OCI-LY1 (cell line): ENCODE data around the gene SH3RF1.

ENCODE experiments used
- H2AFZ ChIP-seq: fragments of 200-600 bp; sonication (generic), shearing (Covaris generic); 2 replicates; pipeline ENCODE4 v1.6.0; 2014; ENCODE audit warnings: antibody characterized with exemption, mild to moderate bottlenecking, low read length
- H3F3A ChIP-seq: fragments of 200-600 bp; sonication (generic), shearing (Covaris generic); 2 replicates; pipeline ENCODE4 v1.6.0; 2014; ENCODE audit warnings: mild to moderate bottlenecking, antibody characterized with exemption, low read length, moderate library complexity; ENCODE audit not compliant: insufficient read depth
- H3K27ac ChIP-seq: fragments of 200-600 bp; sonication (generic); 2 replicates; pipeline ENCODE4 v1.5.1; 2014; ENCODE audit warnings: low read length, mixed run types, mild to moderate bottlenecking, low read depth; ENCODE audit not compliant: poor library complexity, severe bottlenecking
- H3K27me3 ChIP-seq: fragments of 200-600 bp; sonication (generic); 2 replicates; pipeline ENCODE4 v1.6.0; 2014; ENCODE audit warnings: antibody characterized with exemption, mild to moderate bottlenecking, low read length, moderate library complexity; ENCODE audit not compliant: insufficient read depth
- H3K36me3 ChIP-seq: fragments of 200-600 bp; sonication (generic); 2 replicates; pipeline ENCODE4 v1.6.1; 2014; ENCODE audit warnings: mild to moderate bottlenecking, antibody characterized with exemption, low read length, moderate library complexity, mixed read lengths; ENCODE audit not compliant: insufficient read depth
- H3K4me1 ChIP-seq: fragments of 200-600 bp; sonication (generic); 2 replicates; pipeline ENCODE4 v1.5.1; 2014; ENCODE audit warnings: mild to moderate bottlenecking, low read length, moderate library complexity; ENCODE audit not compliant: insufficient read depth, severe bottlenecking
- H3K4me2 ChIP-seq: fragments of 200-600 bp; sonication (generic), shearing (Covaris generic); 2 replicates; pipeline ENCODE4 v1.6.1; 2014; ENCODE audit warnings: low read length
- H3K4me3 ChIP-seq: fragments of 200-600 bp; sonication (generic); 2 replicates; pipeline ENCODE4 v1.5.1; 2014; ENCODE audit warnings: low read length, low read depth, mild to moderate bottlenecking, mixed read lengths; ENCODE audit not compliant: poor library complexity, severe bottlenecking
- H3K79me2 ChIP-seq: fragments of 200-600 bp; shearing (Covaris generic); 2 replicates; pipeline ENCODE4 v1.6.1; 2016; ENCODE audit warnings: mixed run types, low read length, mixed read lengths; ENCODE audit not compliant: insufficient read depth
- H3K9ac ChIP-seq: fragments of 200-600 bp; sonication (generic), shearing (Covaris generic); 2 replicates; pipeline ENCODE4 v1.6.1; 2014; ENCODE audit warnings: mild to moderate bottlenecking, low read length, mixed read lengths
- H3K9me2 ChIP-seq: fragments of 200-600 bp; sonication (generic), shearing (Covaris generic); 2 replicates; pipeline ENCODE4 v1.6.1; 2014; ENCODE audit warnings: low read depth, mild to moderate bottlenecking, low read length, mixed read lengths
- H3K9me3 ChIP-seq: fragments of 200-600 bp; shearing (Covaris generic); 2 replicates; pipeline ENCODE4 v1.6.1; 2014; ENCODE audit warnings: low read length, mixed read lengths
- H4K20me1 ChIP-seq: fragments of 200-600 bp; sonication (generic), shearing (Covaris generic); 2 replicates; pipeline ENCODE4 v1.6.0; 2016; ENCODE audit warnings: mild to moderate bottlenecking, low read length; ENCODE audit not compliant: insufficient read depth
- EZH2 ChIP-seq: fragments of 200-600 bp; sonication (generic), shearing (Covaris generic); IDR thresholded peaks from 2 replicates; pipeline ENCODE4 v1.8.0; 2017; ENCODE audit warnings: borderline replicate concordance, mixed run types, mild to moderate bottlenecking, antibody characterized with exemption, low read length, moderate library complexity, mixed read lengths
- TF ChIP-seq, protein P1 (sequence below): fragments of 200-600 bp; sonication (generic), shearing (Covaris generic); IDR thresholded peaks from 2 replicates; pipeline ENCODE4 v1.5.1; 2017; ENCODE audit warnings: mild to moderate bottlenecking, antibody characterized with exemption, low read length, moderate library complexity, mixed read lengths

Gene SH3RF1

DNA sequence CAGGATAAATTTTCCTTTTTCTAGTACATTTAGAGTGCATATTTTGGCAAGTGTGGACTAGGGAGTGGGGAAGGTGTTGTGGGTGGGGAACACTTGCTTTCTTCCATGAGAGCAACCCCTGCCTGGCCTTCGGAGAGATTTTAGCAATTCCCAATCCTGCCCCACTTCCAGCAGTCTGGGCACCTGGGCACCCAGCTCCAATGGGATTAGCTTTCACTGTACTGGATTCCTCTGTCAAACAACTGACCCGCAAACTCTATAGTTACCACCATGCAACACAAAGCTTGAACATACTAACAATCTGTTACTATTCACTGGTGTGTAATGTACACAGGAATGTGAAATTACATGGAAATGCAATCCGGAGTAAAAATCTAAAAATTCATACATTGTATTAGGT is 50.3 kb downstream of the SH3RF1 start:
- Histone ChIP-seq H3K27me3 (no peaks in the 10 kb centered on the region), H3K27ac (no peak overlapping the region), H3K4me1 (no peaks in the 10 kb centered on the region), H3K36me3 (no peaks in the 10 kb centered on the region), H3K79me2 (no peaks in the 10 kb centered on the region), H2AFZ (no peak overlapping the region), H3F3A (no peaks in the 10 kb centered on the region), H4K20me1 (no peaks in the 10 kb centered on the region), H3K9ac (no peak overlapping the region), H3K9me3 (no peaks in the 10 kb centered on the region), H3K4me3 (no peak overlapping the region), H3K9me2 (no peaks in the 10 kb centered on the region), H3K4me2 (no peak overlapping the region)
- TF ChIP-seq, protein P1, sequence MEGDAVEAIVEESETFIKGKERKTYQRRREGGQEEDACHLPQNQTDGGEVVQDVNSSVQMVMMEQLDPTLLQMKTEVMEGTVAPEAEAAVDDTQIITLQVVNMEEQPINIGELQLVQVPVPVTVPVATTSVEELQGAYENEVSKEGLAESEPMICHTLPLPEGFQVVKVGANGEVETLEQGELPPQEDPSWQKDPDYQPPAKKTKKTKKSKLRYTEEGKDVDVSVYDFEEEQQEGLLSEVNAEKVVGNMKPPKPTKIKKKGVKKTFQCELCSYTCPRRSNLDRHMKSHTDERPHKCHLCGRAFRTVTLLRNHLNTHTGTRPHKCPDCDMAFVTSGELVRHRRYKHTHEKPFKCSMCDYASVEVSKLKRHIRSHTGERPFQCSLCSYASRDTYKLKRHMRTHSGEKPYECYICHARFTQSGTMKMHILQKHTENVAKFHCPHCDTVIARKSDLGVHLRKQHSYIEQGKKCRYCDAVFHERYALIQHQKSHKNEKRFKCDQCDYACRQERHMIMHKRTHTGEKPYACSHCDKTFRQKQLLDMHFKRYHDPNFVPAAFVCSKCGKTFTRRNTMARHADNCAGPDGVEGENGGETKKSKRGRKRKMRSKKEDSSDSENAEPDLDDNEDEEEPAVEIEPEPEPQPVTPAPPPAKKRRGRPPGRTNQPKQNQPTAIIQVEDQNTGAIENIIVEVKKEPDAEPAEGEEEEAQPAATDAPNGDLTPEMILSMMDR: no peak
- no peak for TF ChIP-seq EZH2

DNA sequence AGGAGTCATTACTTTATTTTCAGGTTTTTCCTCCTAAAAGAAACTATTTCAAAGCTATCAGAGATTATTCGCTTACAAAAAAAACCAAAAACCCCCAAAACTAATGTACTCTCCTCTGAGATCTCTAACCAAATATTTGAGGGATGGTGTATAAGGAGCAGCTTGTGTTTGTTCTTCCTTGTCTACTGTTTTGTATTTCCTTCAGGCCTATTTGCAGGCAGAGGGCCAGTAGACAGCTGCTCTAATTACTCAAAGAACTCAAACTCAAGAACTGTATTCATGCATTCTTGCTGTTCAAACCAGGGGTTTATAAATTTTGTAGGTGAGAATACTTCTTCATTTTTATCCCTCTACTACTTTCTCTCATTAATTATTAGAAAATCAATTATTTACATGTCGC is 51.3 kb downstream of the SH3RF1 start:
- Histone ChIP-seq H3K27me3 (no peaks in the 10 kb centered on the region), H3K9me2 (no peaks in the 10 kb centered on the region), H2AFZ (no peak overlapping the region), H4K20me1 (no peaks in the 10 kb centered on the region), H3K36me3 (no peaks in the 10 kb centered on the region), H3K9me3 (no peaks in the 10 kb centered on the region), H3F3A (no peaks in the 10 kb centered on the region), H3K79me2 (no peaks in the 10 kb centered on the region), H3K4me2 (no peak overlapping the region), H3K4me1 (no peaks in the 10 kb centered on the region), H3K9ac (no peak overlapping the region), H3K4me3 (no peak overlapping the region), H3K27ac (no peak overlapping the region)
- TF ChIP-seq, protein P1: no peak
- TF ChIP-seq EZH2: no peak

DNA sequence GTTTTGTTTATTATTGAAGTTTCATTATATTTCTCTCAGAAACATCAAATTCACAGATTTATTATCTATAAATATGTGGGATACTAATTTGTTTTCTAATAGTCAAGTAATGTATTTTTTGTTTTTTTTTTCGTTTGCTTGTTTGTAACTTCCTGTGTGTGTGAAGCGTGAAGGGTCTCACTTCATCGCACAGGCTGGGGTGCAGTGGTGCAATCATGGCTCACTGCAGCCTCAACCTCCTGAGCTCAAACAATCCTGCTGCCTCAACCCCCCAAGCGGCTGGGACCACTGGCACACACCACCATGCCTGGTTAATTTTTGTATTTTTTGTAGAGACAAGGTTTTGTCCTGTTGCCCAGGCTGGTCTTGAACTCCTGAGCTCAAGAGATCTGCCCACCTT is 55.1 kb downstream of the SH3RF1 start:
- no peaks in the 10 kb centered on the region for H3K9me2 ChIP-seq
- TF ChIP-seq, protein P1: no peak
- TF ChIP-seq EZH2: no peak
- no peak overlapping the region for H3K9ac ChIP-seq
- H3K27me3 ChIP-seq: no peaks in the 10 kb centered on the region
- no peaks in the 10 kb centered on the region for H3K36me3 ChIP-seq
- no peaks in the 10 kb centered on the region for H3K9me3 ChIP-seq
- H3F3A ChIP-seq: no peaks in the 10 kb centered on the region
- no peak overlapping the region for H3K4me3 ChIP-seq
- H4K20me1 ChIP-seq: no peaks in the 10 kb centered on the region
- no peak overlapping the region for H3K27ac ChIP-seq
- no peak overlapping the region for H2AFZ ChIP-seq
- no peaks in the 10 kb centered on the region for H3K4me1 ChIP-seq
- no peak overlapping the region for H3K4me2 ChIP-seq
- no peaks in the 10 kb centered on the region for H3K79me2 ChIP-seq
